NCI-H345 treated with DMSO at 0.1 percent for 48 hours (cell line): ENCODE data around the gene FHIT.

Experiments used
- DNase-seq: peaks from one replicate; lab custom pipeline; 2025; ENCODE audit not compliant: unreplicated experiment; lab: John Stamatoyannopoulos, UW

The FHIT gene

DNA sequence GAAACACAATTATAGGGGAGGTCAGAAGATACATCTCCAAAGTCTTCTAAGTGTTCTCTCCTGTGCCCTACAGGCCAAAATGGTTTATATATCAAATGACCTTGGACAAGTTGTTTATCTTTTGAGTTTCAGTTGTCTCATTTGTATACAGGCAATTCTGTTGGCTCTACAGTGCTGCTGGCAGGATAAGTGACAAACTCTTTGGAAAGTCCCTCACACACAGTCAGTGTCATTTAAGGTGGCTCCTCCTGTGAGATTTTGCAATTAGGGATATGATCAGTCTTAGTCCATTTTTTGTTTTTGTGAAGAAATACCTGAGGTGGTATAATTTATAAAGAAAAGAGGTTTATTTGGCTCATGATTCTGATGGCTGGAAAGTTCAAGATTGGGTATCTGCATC, 1165.6 kb downstream of the FHIT start:
- no peak for DNase-seq

DNA sequence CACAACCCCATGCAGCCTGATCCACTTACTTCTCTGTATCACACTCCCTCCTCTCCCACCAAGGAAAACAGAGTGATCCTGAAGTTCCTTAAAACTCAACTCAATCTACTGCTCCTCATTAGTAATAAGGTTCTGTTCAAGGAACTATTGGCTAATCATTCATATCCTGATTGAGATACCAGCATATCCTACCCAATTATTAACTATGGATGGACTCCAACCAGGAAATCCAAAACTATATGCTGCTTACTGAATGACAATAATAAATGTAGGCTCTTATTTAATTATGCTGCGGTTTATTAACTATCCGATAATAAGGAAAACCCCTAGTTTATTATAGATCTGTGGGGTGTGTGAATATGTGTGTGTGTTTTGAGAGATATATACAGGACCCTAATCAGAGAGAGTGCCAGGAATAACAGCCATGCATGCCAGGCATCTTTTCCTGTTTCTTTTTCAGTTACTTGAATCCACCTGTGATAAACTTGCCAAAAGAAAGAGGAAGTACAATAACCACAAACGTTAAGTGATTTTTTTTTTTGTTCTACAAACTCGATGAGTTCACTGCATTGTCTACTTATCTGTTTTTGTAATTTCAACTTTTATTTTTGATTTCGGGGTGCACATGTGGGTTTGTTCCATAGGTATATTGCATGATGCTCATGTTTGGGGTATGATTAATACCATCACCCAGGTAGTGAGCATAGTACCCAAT, 1169.7 kb downstream of the FHIT start:
- no peak for DNase-seq

DNA sequence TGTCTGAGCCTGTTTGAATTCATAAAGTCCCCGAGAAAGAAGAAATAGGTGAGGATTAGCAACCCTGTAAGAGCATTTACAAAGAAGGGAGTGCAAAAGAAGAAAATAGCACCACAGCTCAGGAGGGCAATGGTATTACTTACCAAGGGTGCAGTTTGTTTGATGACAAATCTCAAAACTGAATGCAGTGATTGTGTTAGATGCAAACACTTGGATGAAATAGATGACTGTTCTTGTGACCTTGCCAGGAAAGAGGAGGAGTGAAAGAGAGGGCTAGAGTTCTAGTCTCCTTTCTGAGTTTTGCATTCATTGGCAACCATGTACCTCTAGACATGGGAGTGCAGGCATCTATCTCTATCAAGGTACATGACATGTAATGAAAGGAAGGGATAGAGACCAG, 1170.6 kb downstream of the FHIT start:
- DNase-seq = no peak

DNA sequence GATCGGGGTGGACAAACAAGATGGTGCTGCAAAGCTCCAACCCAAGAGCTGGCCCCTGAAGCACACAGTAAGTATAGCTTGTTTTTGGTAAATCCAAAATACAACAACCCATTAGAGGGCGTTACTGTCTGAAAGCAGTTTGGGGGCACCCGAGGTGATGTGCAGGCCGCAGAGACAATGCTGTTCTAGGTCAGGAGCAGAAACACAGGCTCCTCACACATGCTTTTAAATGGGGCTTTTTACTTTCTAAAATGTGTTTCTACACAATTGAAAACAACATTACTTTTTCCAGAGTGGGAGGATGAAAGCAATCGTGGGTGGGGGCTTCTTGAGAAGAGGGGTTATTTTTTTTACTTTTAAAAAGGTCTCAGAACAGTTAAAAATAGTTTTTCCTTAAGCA, 1172.2 kb downstream of the FHIT start:
- DNase-seq = no peak

DNA sequence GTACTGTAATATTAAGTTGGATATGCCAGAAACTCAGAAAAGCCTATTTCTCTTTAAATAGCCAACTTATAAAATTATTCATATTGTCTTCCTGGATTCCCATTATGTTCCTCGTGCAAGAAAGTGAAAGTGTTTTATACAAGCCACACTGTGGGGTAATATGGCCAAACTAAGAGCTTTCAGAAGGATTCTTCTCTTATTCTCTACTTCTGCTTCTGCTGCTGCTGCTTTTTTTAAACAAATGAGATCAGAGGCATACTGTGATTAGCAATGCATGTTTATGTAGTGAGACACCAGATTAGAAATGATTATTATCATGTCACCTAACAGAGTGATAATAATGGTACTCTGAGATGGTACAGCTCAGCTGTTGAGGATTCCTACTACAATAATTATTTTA, 1174.9 kb downstream of the FHIT start:
- no peak for DNase-seq

DNA sequence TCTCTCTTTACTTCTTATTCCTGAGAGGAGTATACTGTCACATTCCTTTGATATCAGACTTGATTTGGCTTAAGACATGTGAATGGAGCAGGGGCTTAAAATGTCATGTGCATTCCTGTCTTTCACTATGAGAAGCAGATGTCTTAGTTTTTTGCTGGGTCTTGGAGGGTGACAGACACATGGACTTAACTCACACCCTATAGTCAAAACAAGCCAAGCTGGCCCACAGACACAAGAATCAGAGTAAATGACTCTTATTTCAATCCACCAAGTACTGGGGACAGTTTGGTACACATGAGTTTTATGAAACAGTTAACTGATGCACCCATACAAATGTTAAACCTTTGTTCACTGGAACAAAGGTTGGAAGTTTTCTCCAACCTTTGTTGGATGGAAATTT, 1177.3 kb downstream of the FHIT start:
- DNase-seq = no peak

DNA sequence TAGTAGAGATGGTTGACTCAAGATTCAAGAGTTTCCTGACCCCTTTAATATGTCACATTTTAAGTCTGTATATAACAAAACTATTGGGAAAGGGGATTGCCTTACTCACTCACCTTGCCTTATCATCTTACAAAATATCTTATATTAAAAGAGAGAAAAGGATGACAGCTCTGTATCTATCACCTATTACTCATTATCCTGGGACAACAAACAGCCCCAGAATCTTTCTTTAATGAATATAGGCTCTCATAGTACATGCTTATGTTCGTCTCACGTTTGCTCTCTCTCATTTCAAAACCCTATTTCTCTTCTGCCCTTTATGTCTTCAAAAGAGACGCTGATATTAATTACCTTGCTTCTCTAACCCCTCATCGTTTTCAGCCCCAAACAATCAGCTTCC, 1178.0 kb downstream of the FHIT start:
- DNase-seq = no peak

DNA sequence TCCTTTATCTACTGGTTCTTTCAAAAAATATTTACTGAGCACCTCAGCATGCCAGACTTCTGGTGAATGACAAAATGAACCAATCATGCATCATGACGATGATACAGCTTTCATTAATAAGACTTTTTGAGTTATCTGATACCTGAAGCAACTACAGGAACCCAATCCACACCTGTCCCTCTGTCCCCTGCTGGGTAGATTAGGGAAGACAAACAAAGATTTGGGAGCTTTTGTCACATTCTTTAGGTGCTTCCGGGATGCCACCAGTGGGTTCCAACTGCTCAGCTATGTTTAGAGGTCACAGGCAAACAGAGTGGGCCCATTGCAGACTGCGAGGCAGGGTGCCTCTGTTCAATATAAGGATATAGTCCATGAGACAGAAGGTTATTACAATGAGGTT, 1180.9 kb downstream of the FHIT start:
- DNase-seq = no peak

DNA sequence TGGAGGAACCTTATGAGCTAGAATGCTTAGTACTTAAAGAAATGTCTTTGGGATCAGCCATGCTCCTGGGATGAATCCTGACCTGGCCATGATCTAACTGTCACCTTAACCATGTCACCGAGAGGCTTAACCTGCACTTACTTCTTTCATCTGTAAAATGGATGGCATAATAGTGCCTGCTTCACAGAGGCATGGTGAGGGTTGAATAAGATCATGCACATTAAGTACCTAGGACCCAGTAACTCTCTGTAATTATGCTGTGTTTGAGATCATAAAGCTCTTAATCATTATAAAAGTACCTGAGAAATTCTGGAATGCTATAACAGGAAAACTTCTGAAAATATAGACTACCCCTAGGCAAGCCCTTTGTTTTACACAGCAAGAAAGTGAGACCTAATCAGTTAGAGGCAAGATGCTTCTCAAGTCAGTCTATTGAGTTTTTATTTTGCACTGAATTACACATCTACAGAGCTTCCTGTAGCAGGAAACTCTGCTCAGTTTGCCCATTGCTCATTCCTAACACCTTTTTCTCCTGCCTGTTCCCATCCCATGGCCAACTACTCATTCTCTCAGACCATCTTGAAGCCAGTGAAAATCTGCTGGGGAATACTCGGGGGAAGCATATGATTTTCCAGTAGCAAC, 1185.9 kb downstream of the FHIT start:
- no peak for DNase-seq

DNA sequence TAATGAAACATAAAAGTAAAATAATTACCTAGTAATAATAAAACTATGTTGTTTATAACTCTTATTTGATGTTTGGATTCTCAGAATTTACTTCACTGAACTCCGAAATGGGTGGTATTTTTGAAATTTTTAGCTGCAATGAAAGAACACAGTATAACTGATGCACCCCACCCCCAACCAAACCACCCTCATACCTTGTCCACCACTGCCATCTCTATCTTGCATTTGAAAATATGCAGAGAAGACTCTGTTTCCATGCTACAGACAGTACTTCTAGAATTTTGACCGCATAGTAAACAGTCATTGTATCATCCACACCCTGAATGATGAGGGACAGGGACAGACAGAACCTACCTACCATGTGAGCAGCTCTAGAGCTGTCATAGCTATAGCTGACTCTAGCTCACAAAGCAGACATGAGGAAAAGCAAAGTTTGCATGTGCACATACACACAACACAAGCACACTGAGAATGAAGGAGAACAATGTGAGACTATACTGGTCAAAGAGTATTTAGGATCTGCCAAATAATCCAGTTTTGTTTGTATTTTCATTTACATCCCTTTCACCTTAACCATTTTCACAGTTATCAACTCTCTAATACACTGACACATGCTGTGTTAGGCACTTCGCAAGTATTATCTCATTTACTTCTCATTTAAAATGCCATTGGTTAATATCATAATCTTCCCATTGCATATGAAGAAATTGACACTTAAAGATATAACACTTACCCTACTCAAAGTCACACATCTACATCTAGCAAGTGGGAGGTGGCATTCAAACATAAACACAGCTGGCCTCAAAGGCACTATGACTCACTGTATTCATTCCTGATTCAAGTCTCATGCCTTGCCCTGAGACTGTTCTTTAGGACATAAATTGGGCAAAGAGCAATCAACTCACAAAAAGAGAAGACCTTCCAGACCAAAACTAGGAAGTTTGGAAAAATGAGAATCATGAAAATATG, 1186.8 kb downstream of the FHIT start:
- DNase-seq = no peak

DNA sequence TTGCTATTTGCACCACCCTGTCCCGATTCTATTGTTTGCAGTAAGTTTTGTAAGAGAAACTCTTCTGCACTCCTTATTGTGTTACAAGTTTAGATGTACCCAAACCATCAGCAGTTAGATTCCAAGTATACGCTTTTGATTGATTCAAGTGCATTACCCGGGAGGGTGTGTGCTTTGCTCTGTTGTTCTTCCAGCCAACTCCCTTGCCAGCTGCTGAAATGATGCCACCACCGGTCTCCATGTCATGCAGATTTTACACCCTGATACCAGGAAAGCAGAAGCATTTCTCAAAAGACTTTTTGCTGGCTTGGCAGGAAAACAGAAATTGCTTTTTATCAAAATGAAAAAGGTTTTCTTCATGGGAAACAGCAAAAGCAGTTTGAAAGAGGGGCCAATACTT, 1194.8 kb downstream of the FHIT start:
- DNase-seq = no peak

DNA sequence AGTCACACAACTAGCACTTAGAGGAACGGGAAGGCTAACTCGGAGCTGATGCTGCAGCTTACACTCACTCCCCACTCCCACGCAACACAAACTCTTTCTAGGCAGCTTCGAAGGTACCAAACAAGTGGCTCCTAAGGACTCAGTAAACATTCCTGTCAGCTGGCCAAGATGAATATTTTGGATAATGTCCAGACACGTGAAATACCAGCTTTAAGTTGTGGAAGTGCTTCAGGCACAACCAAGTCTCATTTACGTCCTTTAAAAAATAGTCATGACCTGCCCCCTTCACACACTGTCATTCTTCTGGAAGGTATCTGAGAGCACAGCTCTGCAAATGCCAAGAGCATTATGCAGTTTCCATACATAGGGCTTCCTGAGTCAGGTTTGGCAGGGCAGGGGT, 1195.5 kb downstream of the FHIT start:
- no peak for DNase-seq

DNA sequence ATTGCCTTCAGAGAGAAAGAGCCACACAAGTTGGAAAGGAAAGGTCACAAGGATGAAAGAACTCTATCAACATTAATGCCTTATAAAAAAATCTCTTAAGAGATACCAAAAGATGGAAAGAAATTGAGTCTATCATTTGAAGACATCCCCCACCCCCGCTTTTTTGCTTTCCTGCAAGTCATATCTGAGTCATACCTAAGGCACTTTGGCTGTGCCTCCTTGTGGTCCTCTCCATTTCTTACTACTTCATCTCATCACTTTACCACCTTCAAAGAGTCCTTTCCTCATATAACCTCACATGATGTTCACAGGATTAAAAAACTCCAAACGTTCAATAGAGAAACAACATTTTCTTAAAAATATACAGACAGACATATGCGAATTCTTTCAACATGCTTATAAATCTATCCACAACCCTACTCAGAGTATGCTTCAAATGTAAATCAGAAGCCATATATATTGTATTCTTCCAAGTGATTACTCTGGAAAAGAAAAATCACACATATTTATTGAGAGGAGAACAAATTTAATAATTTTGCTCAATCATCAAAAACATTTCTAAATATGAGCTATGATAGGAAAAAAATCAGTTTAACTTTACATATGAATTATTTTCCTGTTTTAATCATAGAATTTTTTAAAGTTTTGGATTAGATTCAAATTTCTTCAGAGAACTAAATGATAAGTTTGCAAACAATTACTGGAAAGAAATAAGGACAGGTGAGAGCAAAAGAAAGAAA, 1197.6 kb downstream of the FHIT start:
- no peak for DNase-seq

DNA sequence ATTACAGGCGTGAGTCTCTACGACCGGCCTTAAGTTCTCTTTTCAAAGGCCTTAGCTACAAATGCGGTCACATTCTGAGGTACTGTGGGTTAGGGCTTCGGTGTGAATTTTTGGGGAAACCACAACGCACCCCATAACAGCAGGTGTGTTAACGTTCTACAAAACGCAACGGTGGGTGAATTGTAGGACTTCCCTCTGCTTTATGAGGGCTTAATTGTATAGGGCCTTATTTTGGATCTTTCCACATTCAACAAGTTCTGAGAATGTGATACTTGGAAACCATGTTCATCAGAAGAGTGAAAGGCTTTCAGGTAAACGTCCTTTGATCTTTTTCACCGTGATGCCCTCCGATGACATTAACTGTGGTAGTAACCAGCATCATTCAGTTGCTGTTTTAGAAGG, 1202.8 kb downstream of the FHIT start:
- no peak for DNase-seq

DNA sequence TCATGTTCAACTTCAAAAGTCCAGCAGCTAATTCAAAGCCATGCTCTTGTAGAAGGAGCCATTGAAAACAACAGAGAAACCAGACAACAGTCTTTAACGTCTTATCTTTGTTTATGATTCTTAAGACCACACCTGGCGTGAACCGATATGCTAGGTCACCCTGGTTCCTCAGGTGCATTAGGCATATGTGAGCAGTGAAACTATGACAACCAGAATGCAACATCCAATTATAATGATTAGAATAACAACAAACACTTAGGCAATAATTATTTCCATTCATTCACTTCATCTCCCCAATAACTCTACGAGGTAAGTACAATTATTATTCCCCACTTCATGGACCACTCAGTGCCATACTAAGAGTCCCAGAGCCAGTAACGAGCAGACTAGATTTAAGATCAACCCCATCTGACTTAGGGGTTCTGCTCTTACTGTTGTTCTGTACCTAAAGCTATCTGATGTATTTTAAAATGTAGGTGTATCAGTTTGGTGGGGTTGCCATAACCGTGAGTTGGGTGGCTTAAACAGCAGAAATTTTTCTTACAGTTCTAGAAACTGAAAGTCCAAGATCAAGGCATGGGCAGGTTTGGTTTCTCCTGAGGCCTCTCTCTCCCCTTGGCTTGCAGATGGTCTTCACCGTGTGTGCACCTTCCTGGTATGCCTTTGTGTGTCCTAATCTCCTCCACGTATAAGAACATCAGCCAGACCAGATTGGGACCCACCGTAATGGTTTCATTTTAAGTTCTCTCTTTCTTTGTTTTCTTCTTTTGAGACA, 1203.6 kb downstream of the FHIT start:
- DNase-seq = no peak

DNA sequence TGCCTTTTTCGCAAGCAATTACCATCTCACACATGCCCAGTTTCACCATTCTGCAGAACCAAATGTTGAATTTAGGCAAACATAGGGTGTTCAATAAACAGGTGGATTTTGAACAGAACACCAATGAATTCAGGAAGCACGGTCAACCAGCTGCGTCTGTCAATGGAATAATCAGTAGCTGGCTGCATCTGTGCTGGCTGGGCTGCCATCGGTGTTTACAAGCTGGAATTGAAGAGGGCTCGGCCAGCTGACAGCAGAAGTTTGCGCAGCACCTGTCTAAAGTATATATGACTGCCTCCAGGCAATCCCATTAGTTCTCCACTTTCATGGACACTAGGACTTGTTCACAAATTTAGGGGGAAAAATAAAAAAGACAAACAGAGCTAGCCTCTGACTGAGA, 1205.0 kb downstream of the FHIT start:
- DNase-seq = peak; percentile 70

DNA sequence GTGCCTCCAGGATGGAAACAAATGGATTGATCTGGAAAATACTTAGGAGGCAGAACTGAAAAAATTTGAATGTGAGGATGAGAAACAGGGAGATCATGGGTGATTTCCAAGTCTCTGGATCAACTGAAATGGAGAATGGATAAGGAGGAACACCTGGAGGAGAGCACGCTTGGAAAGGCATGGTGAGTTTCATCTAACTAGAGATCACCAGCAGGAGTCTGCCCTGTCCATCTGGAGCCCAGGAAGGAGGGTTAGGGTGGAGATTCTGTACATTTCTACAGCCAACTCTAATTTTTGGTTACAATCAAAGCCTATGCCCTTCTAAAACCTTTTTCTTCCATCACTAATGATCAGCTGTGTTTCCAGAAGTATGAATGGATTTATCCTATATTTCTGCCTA, 1205.6 kb downstream of the FHIT start:
- no peak for DNase-seq

DNA sequence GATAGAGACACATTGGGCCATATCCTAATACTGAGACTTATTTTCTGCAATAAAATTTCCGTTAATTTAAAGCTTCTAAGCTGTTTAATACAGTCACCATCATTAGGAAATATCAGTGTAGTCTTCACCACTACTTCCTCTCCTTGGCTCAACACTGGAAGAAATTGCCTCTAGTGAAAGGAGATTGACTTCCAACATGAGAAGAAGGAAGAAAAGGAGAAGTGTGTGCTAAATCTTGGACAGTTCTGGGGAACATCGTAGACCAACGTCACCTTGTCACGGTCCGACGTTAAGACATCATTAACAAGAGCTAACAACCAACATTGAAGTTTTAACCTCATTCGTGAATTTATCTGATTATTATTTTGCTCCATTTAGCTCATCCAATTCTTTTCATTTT, 1214.4 kb downstream of the FHIT start:
- DNase-seq = no peak

DNA sequence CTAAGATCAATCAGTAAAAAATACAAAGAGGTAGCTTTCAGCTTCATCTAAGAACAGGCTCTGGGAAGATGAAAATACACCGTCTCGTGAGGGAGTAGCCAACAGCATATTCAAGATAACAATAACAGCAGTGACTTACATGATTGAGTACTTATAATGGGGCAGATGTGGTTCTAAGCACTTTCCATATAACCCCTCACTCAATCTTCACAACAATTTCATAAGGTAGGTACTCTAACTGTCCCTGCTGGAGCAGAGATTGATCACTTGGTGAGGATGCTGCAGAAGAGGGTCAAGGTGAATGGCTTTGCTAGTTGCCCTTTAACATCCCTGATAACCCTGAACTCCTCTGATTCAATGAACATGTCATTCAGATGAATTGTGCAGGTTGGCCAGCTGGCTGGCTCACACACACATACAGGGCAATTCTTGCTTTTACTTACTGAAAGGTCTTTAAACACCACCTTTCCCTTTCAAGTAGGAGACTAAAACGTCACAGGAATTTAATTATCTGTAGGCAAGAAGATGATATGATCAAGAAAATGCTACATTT, 1217.3 kb downstream of the FHIT start:
- DNase-seq = no peak

DNA sequence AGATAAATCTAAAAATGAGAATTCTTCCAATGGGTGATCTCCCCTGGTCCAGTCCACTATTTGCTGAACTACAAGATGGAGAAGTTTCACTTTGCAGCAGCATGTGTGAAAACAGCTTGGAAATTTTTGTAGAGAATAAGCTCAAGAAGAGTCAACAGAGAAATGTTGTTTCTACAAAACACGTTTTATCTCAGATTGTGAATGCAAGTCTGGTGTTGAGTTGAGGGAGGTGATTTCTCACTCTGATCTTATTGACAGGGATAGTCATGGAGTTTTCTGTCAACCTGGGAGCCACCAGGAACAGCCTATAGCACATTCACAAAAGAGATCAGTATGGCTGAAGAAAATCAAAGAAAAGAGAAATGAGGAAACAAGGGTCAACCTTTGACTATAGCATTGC, 1220.3 kb downstream of the FHIT start:
- DNase-seq = no peak
